B cell (primary cell): ENCODE measurements around the gene ZNF287. TPM values are rescaled to one million over a fixed set of nuclear protein-coding genes. Genes with fewer than 3 reads are reported as not detected.
A peak's percentile ranks its signal among the peaks of the same experiment; 100 is the strongest.

Source experiments
- ATAC-seq: fragments of 200-7000 bp; cut with Tn5 transposase; one replicate; pipeline ENCODE4 v1.10.0; 2021; ENCODE audit warnings: low read depth, mild to moderate bottlenecking, moderate number of reproducible peaks, moderate library complexity
- CTCF ChIA-PET: fragments of 350-600 bp; sonication (Branson Sonifier 250); formaldehyde crosslinking; loops from one replicate; lab custom pipeline; 2021; ENCODE audit warnings: antibody characterized with exemption, inconsistent platforms; lab: Charles Lee
- POLR2A ChIA-PET: fragments of 350-600 bp; sonication (Branson Sonifier 250); formaldehyde crosslinking; loops from one replicate; lab custom pipeline; 2021; ENCODE audit warnings: antibody characterized with exemption; lab: Charles Lee
- DNase-seq: peaks from one replicate; pipeline ENCODE4 v3.0.0; 2013
- H2AFZ ChIP-seq: 2 replicates; pipeline ENCODE4 v1.6.1; 2012; ENCODE audit warnings: mild to moderate bottlenecking, low read depth, low read length; ENCODE audit not compliant: insufficient read depth, poor library complexity, severe bottlenecking
- H3K27ac ChIP-seq, 2 donors: 1 replicate in 1 of 2; 2 replicates in 1 of 2; pipeline ENCODE4 v1.5.1; 2012 to 2013; ENCODE audit warnings: low read length in 2 of 2, mild to moderate bottlenecking in 2 of 2, moderate library complexity in 1 of 2
- H3K27me3 ChIP-seq, 4 experiments: fragments of 200-600 bp in 1 of 4; sonication (generic) in 1 of 4; replicated peaks in 1 of 4; 1 replicate in 2 of 4; 2 replicates in 2 of 4; pipeline versions ENCODE4 v1.6.1 to v1.7.0; 2013 to 2016; ENCODE audit warnings: low read length in 3 of 4, mild to moderate bottlenecking in 2 of 4, mixed read lengths in 1 of 4, moderate library complexity in 1 of 4; ENCODE audit not compliant: insufficient read depth in 4 of 4, control insufficient read depth in 3 of 4; ENCODE audit errors: control extremely low read depth in 1 of 4
- H3K36me3 ChIP-seq, 2 experiments: replicated peaks in 1 of 2; 1 replicate in 1 of 2; 2 replicates in 1 of 2; pipeline versions ENCODE4 v1.6.1 to v1.7.1; 2013; ENCODE audit warnings: low read length in 1 of 2; ENCODE audit not compliant: insufficient read depth in 2 of 2, control insufficient read depth in 1 of 2; ENCODE audit errors: control extremely low read depth in 1 of 2, extremely low read depth in 1 of 2
- H3K4me1 ChIP-seq, 2 donors: fragments of 200-600 bp in 1 of 2; sonication (generic) in 1 of 2; 1 replicate in 1 of 2; 2 replicates in 1 of 2; pipeline versions ENCODE4 v1.5.1 to v1.6.1; 2013 to 2017; ENCODE audit warnings: low read length in 2 of 2; ENCODE audit not compliant: control insufficient read depth in 2 of 2, insufficient read depth in 2 of 2
- H3K4me2 ChIP-seq: replicated peaks from 2 replicates; pipeline ENCODE3; 2012; ENCODE audit warnings: mild to moderate bottlenecking, low read depth, low read length; ENCODE audit not compliant: poor library complexity, severe bottlenecking
- H3K4me3 ChIP-seq, 5 experiments: fragments of 200-600 bp in 1 of 5; sonication (generic) in 1 of 5; 1 replicate in 3 of 5; 2 replicates in 2 of 5; pipeline versions ENCODE4 v1.5.1 to v1.7.0; 2011 to 2016; ENCODE audit warnings: low read length in 4 of 5, mild to moderate bottlenecking in 4 of 5, low read depth in 2 of 5, control low read depth in 1 of 5, moderate library complexity in 1 of 5; ENCODE audit not compliant: insufficient read depth in 1 of 5; ENCODE audit errors: control extremely low read depth in 1 of 5, extremely low read depth in 1 of 5
- H3K79me2 ChIP-seq: fragments of 200-600 bp; sonication (generic); one replicate; pipeline ENCODE4 v1.6.0; 2016; ENCODE audit warnings: low read length; ENCODE audit not compliant: control insufficient read depth, insufficient read depth
- H3K9ac ChIP-seq: fragments of 200-600 bp; sonication (generic); 2 replicates; pipeline ENCODE4 v1.6.1; 2017; ENCODE audit warnings: mild to moderate bottlenecking, low read length, moderate library complexity
- H3K9me3 ChIP-seq, 3 donors: one replicate each; pipeline versions ENCODE4 v1.6.1 to v1.7.1; 2013; ENCODE audit warnings: low read length in 2 of 3; ENCODE audit not compliant: control insufficient read depth in 2 of 3, insufficient read depth in 1 of 3; ENCODE audit errors: control extremely low read depth in 1 of 3
- H4K20me1 ChIP-seq: 2 replicates; pipeline ENCODE4 v1.6.0; 2012; ENCODE audit warnings: mild to moderate bottlenecking, low read length; ENCODE audit not compliant: insufficient read depth, control insufficient read depth, poor library complexity, severe bottlenecking
- H3K27ac Mint-ChIP-seq: one replicate; pipeline ENCODE4 v1.8.0; 2021; ENCODE audit warnings: mixed read lengths
- H3K27me3 Mint-ChIP-seq: one replicate; pipeline ENCODE4 v1.8.0; 2021; ENCODE audit warnings: mixed read lengths
- H3K4me1 Mint-ChIP-seq: one replicate; pipeline ENCODE4 v1.8.0; 2021; ENCODE audit warnings: mixed read lengths
- H3K4me3 Mint-ChIP-seq: one replicate; pipeline ENCODE4 v1.8.0; 2021; ENCODE audit warnings: mixed read lengths
- H3K9me3 Mint-ChIP-seq: one replicate; pipeline ENCODE4 v1.8.0; 2022; ENCODE audit warnings: mixed read lengths; ENCODE audit not compliant: insufficient read depth
- EZH2 ChIP-seq: IDR thresholded peaks from 2 replicates; pipeline ENCODE4 v1.6.1; 2012; ENCODE audit warnings: borderline replicate concordance, low read depth, mild to moderate bottlenecking, moderate library complexity, low read length; ENCODE audit not compliant: insufficient read depth, poor library complexity, severe bottlenecking
- WGBS: methylation state at CpG from one replicate; pipeline ENCODE4 v1.1.5; 2013; ENCODE audit warnings: missing lambda C conversion rate; ENCODE audit not compliant: insufficient coverage; 5-methylcytosine and 5-hydroxymethylcytosine counted together
- intact Hi-C: fragments of 100-400 bp; cut with micrococcal nuclease; formaldehyde crosslinking; loops from one replicate; pipeline ENCODE4 v1.10.0; 2022
- polyA plus RNA-seq: library from polyadenylated mRNA; depleted of rRNA; stranded (reverse); fragments of >200 nt; gene quantifications from 2 replicates; pipeline ENCODE4 v1.2.3, GENCODE V29; 2012
- total RNA-seq, 2 donors: library from RNA; stranded (reverse); fragments of 120-200 nt in 1 of 2; gene quantifications; 1 replicate in 1 of 2; 2 replicates in 1 of 2; pipeline versions ENCODE4 v1.2.3 to v1.2.4, GENCODE V29; 2013 to 2022
- TF ChIP-seq, protein P1 (sequence below): fragments of 200-600 bp; IDR thresholded peaks from one replicate; pipeline ENCODE4 v1.8.0; 2022; ENCODE audit warnings: antibody characterized with exemption, mild to moderate bottlenecking

The ZNF287 gene
- total and polyA plus RNA-seq, 2 donors (not counting 1 experiment from before 2014, with no cell fraction given): 4.2 to 19.3 TPM

DNA sequence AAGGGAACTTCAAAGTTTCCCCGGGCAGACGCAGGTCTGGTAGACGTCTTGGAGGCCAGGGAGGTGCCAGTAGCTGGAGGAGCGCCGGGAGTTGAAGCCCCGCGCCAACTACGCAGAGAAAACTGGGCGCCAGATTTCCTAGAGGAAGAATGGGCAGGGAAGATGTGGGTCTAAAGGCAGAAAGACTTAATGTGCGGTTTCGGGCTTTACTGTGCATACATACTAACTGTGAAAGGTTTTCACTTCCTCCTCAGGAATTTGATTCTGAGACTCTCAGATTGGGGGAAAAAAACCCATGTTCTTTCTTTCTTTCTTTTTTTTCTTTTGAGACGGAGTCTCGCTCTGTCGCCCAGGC, 331 bp upstream of the ZNF287 start:
- Mint-ChIP-seq H3K27ac (peak overlapping the region; percentile 92), H3K4me1 (peaks cover 15% of the 10 kb centered on the region), H3K9me3 (no peaks in the 10 kb centered on the region), H3K27me3 (no peaks in the 10 kb centered on the region), H3K4me3 (peak overlapping the region; percentile 83)
- Histone ChIP-seq H3K79me2 (peaks cover 15% of the 10 kb centered on the region), H3K9ac (peak overlapping the region; percentile 73), H3K36me3 (peaks cover 0 to 2% of the 10 kb centered on the region in 2 experiments), H3K4me3 (peak overlapping the region in 4 of 5 experiments; percentile 66 to 77 (median 70)), H4K20me1 (no peaks in the 10 kb centered on the region), H3K9me3 (no peaks in the 10 kb centered on the region), H2AFZ (peak overlapping the region; percentile 90), H3K4me1 (peaks cover 16 to 18% of the 10 kb centered on the region in 2 donors), H3K27me3 (no peaks in the 10 kb centered on the region), H3K27ac (peak overlapping the region; percentile 39 to 83), H3K4me2 (peak overlapping the region; percentile 89)
- no peak for TF ChIP-seq EZH2
- TF ChIP-seq, protein P1, sequence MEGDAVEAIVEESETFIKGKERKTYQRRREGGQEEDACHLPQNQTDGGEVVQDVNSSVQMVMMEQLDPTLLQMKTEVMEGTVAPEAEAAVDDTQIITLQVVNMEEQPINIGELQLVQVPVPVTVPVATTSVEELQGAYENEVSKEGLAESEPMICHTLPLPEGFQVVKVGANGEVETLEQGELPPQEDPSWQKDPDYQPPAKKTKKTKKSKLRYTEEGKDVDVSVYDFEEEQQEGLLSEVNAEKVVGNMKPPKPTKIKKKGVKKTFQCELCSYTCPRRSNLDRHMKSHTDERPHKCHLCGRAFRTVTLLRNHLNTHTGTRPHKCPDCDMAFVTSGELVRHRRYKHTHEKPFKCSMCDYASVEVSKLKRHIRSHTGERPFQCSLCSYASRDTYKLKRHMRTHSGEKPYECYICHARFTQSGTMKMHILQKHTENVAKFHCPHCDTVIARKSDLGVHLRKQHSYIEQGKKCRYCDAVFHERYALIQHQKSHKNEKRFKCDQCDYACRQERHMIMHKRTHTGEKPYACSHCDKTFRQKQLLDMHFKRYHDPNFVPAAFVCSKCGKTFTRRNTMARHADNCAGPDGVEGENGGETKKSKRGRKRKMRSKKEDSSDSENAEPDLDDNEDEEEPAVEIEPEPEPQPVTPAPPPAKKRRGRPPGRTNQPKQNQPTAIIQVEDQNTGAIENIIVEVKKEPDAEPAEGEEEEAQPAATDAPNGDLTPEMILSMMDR: no peak
- intact Hi-C loops: loop anchor here (1.0 to 2.0 kb wide), 4 partner anchors 15 to 283 kb away; no protein-coding TSS in a partner anchor
- 9% methylated on average over 12 of the region's 14 CpGs for WGBS
- no peak for DNase-seq
- POLR2A ChIA-PET: interaction anchor here (1.0 to 1.2 kb wide), 3 partner anchors 15 to 34 kb away, joined by 3 to 6 read pairs (median 4); no protein-coding TSS in a partner anchor
- peak; percentile 48 for ATAC-seq
- CTCF ChIA-PET: interaction anchor here (0.8 to 2.7 kb wide), 4 partner anchors 14 to 153 kb away, joined by 3 to 13 read pairs (median 9); no protein-coding TSS in a partner anchor

DNA sequence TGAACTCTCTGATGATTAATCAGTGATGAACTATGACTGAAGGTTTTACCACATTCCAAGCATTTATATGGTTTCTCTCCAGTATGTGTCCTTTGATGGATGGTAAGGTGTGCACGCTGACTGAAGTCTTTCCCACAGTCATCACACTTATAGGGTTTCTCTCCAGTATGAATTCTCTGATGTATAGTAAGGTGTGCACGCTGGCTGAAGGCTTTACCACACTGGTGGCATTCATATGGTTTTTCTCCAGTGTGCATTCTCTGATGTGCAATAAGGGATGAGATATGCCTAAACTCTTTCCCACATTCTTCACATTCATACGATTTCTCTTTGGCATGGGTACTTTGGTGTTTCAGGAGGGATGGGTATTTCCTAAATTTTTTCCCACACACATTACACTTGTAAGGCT, 16.4 kb downstream of the ZNF287 start:
- Mint-ChIP-seq H3K9me3 (peaks cover 41% of the 10 kb centered on the region), H3K4me1 (no peaks in the 10 kb centered on the region), H3K27ac (no peak overlapping the region), H3K27me3 (no peaks in the 10 kb centered on the region), H3K4me3 (no peak overlapping the region)
- Histone ChIP-seq H3K27ac (no peak overlapping the region), H2AFZ (no peak overlapping the region), H3K9ac (no peak overlapping the region), H3K27me3 (no peaks in the 10 kb centered on the region), H3K4me2 (no peak overlapping the region), H4K20me1 (no peaks in the 10 kb centered on the region), H3K4me3 (no peak overlapping the region), H3K36me3 (peaks cover 8 to 25% of the 10 kb centered on the region in 2 experiments), H3K9me3 (peaks cover 22 to 87% (median 36%) of the 10 kb centered on the region in 3 donors), H3K79me2 (no peaks in the 10 kb centered on the region), H3K4me1 (no peaks in the 10 kb centered on the region)
- CTCF ChIA-PET: no interaction called here
- TF ChIP-seq, protein P1: no peak
- TF ChIP-seq EZH2: no peak
- intact Hi-C loops: no loop called here
- no CpG with 5 or more reads among the region's 3 CpGs for WGBS
- ATAC-seq (no peak), DNase-seq (no peak)
- POLR2A ChIA-PET: no interaction called here
